NCI-H82 treated with DMSO at 0.1 percent for 48 hours (cell line): ENCODE measurements around the gene SPATA2.
A peak's percentile ranks its signal among the peaks of the same experiment; 100 is the strongest.

Source experiments
- DNase-seq: peaks from one replicate; lab custom pipeline; 2025; ENCODE audit not compliant: unreplicated experiment; lab: John Stamatoyannopoulos, UW

SPATA2 gene

DNA sequence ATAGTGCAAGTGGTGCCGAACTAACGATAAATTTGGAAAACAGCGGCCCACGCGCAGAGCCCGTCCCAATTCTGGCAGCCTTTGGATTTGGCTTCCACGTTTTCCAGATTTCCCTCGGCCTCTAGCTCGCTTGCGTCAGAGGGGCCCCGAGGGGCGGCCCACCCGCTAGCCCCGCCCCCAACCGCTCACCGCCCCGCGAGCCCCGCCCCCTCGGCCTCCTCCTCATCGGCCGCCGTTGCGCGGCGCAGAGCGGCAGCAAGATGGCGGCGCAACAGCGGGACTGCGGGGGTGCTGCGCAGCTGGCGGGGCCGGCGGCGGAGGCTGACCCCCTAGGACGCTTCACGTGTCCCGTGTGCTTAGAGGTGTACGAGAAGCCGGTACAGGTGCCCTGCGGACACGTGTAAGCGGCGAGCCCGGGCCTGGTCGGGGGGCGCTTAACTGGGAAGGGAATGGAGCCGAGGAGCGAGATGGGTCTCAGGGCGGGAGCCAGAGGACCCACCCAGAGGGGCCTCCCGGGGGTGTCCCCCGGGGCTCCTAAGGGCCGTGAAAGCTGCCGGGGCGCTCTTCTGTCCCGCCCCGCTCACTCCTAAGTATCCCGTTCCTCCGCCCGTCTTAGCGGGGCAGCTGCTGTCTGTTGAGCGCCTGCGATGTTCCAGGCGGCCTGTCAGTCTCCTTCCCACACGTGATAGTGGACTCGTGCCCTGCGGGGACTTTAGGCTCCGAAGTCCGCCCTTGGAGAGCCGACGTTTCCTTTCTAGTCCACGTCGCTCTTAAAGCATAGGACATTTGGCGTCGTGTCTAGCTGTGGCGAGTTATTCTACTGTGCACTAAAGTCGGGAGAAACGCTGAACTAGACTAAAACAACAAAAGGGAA lies 21.1 kb upstream of the SPATA2 start, which contains the start of gene RNF114:
TSS of gene RNF114 (plus strand) at position 245 of the 874 bp plus-strand sequence. CDS start at position 261, 16 bp downstream.
- DNase-seq = peak; percentile 65

- no peak for DNase-seq
These were observed 20.4 kb upstream of the SPATA2 start for GRCh38 chr20:49935746-49936152.

DNA sequence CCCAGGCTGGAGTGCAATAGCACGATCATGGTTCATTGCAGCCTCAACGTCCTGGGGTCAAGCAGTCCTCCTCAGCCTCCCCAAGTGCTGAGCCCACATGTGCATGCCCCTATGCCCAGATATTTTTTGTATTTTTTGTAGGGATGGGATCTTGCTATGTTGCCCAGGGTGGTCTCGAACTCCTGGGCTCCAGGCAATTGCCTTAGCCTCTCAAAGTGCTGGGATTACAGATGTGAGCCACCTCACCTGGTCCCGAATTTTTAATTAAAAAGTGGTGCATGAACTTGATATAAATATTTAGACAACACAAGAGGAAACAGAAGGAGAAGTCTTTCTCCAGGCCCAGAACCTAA lies 13.8 kb upstream of the SPATA2 start:
- DNase-seq = no peak

- DNase-seq = peak; percentile 72
These were observed 13.2 kb upstream of the SPATA2 start for GRCh38 chr20:49928411-49929141.

DNA sequence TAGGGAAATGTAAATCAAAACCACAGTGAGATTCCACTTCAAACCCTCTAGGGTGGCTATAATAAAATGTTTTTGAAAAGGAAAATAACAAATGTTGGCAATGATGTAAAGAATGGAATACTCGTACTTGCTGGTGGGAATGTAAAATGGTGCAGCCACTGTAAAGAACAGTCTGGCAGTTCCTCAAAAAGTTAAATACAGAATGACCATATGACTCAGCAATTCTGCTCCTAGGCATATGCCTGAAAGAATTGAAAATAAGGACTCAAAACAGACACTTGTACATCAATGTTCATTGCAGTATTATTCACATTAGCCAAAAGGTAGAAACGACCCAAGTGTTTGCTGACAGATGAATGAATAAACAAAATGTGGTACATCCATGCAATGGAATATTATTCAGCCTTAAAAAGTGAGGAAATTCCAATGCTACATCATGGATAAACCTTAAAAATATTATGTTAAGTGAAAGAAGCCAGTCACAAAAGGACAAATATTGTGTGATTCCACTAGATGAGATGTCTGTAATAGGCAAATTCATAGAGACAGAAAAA lies 10.6 kb upstream of the SPATA2 start:
- no peak for DNase-seq

- DNase-seq = no peak
These were observed 8.9 kb upstream of the SPATA2 start for GRCh38 chr20:49924247-49924646.

GRCh38 chr20:49919461-49919860 lies 4.1 kb upstream of the SPATA2 start:
- DNase-seq = no peak

GRCh38 chr20:49919009-49919408 lies 3.7 kb upstream of the SPATA2 start:
- no peak for DNase-seq

GRCh38 chr20:49918446-49918845 lies 3.1 kb upstream of the SPATA2 start:
- no peak for DNase-seq

DNA sequence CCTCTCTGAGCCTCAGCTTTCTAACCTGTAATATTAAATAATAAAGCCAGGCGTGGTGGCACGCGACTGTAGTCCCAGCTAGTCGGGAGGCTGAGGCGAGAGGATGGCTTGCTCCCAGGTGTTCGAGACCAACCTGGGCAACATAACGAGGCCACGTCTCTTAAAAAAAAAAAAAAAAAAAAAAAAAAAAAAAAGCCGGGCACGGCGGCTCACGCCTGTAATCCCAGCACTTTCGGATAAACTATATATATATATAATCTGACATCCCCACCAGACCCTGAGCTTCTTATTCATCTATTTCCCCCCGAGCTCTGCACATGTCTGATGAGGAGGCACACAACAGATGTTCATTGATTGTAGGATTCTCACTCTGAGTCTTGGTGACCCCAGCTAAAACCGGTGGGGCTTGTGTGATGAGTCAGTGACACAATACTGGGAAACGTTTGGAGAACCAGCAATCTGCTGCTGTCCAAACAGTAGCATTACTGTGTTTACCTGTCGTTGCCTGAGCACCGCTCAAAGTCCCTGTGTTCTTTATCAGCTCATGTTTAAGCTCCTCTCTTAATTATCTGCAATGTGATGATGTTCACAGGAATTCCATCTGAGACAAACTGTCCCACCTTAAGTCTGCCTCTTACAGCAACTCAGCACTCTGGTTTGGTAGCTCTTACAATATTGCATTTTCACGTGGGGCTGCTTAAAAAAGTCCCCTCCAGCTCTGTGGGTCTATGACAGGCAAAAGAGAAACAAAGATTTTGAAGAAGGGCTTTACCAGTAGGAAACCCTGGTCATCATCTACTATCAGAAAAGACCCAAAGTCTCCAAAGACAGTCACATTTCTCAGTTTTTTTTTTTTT lies 1.0 kb upstream of the SPATA2 start:
- peak; percentile 62 for DNase-seq

DNA sequence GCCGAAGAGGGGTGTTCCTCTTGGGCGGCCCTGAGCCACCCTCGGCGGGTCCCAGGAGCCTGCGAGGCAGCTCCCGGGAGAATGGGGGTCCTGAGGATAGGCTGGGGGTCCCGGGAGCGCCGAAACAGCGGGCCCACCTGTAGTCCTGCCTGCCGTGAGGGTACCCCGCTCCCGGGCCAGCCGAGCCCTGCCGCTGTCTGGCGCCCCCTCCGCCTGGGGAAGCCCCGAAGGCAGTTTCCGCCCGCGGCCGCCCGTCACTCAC lies 280 bp downstream of the SPATA2 start:
- no peak for DNase-seq

GRCh38 chr20:49914310-49915117 lies 815 bp downstream of the SPATA2 start:
- no peak for DNase-seq

DNA sequence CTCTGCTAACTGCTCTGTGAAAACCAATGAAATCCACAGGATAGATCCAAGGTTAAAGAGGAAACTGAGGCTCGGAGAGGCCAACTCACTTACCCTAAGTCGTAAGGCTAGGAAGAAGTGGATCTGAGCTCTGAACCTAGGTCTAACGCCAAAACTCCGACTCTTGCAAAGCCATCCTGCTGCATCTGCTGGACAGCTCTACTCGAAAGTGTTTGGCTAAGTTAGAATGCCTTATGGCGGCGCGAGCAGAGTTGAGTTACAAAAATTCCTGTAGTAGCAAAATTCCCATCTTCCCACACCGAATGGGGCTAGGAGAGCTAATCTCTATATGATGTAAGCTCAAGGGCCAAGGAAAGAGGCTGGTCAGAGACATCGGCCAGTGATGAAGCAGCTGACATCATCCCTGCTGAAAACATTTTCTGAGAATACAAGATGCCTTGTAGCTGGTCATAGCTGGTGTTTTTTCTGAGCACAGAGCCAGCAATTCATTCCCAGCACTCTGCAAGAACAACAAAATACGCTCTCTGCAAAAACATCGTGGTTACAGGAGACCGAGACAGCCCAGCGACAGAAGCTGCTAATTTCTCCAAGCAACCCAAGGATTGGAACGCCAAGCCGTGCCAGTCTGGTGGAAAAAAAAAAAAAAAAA lies 1.8 kb downstream of the SPATA2 start:
- no peak for DNase-seq

- no peak for DNase-seq
These were observed 5.0 kb downstream of the SPATA2 start for GRCh38 chr20:49910340-49910706.

GRCh38 chr20:49909499-49910339 lies 5.6 kb downstream of the SPATA2 start:
- DNase-seq = peak; percentile 23

- DNase-seq = no peak
These were observed 7.1 kb downstream of the SPATA2 start for GRCh38 chr20:49908258-49908565.

DNA sequence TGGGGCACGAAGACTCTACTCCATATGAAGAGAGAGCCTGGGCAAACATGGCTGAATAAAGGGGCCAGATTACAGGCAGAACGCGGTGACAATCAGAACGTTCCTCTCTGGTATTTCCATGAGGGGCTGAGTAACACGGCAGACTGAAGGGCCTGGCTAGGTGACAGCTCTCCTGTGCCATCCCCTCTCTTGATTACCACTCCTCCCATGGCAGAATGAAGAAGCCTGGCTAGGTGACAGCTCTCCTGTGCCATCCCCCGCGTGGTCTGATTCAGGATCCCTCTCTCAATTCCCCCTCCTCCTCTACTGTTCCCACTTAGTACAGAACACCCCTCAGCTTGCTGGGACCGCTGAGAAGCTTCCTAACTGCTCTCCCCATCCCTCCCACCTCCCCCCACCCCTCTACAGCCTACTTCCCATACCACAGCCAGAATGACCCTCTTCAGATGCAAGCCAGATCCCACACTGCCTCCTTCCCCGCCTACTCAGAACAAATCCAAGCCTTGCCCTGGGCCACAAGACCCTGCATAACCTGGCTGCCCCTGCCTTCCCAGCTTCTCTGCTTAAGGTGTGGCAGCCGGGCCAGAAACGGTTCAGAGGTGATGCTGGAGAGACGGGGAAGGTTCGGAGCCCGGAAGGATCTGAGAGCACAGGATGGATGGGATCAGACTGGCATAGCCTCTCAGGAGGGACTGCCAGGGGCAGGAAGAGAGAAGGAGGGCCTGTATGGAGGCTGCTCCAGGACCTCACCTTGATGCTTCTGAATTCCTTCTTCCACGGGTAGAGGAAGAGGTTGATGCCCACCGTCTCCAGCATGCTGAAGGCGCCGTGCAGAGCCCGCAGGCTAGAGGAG lies 7.7 kb downstream of the SPATA2 start:
- no peak for DNase-seq

- no peak for DNase-seq
These were observed 8.6 kb downstream of the SPATA2 start for GRCh38 chr20:49906615-49907154.
